HG03460 (cell line): ENCODE results near the gene KRT222.

Source experiments
- ATAC-seq: cut with Tn5 transposase; IDR thresholded peaks from one replicate; pipeline ENCODE4 v1.9.1; 2021; ENCODE audit not compliant: unreplicated experiment

Gene KRT222

GRCh38 chr17:40615841-40616476, 49.0 kb downstream of the KRT222 start:
- no peak for ATAC-seq

GRCh38 chr17:40615068-40615840, 49.7 kb downstream of the KRT222 start:
- peak; percentile 63 for ATAC-seq

GRCh38 chr17:40614431-40615067, 50.4 kb downstream of the KRT222 start:
- ATAC-seq: peak; percentile 21

- ATAC-seq: no peak
These were observed 51.4 kb downstream of the KRT222 start for GRCh38 chr17:40613467-40614154.

GRCh38 chr17:40612599-40613244, 52.3 kb downstream of the KRT222 start:
- no peak for ATAC-seq

- ATAC-seq: no peak
These were observed 53.0 kb downstream of the KRT222 start for GRCh38 chr17:40611840-40612474.

- no peak for ATAC-seq
These were observed 54.6 kb downstream of the KRT222 start for GRCh38 chr17:40610359-40610758.

GRCh38 chr17:40608061-40608581, 56.9 kb downstream of the KRT222 start:
- no peak for ATAC-seq

GRCh38 chr17:40607641-40608040, 57.3 kb downstream of the KRT222 start:
- ATAC-seq: no peak

- ATAC-seq: no peak
These were observed 58.2 kb downstream of the KRT222 start for GRCh38 chr17:40606548-40607353.

- no peak for ATAC-seq
These were observed 59.7 kb downstream of the KRT222 start for GRCh38 chr17:40605306-40605705.
